ENCODE measurements around the gene POLD2. TPM values are rescaled to one million over a fixed set of nuclear protein-coding genes. Genes with fewer than 3 reads are reported as not detected.

The POLD2 gene
- total and polyA plus RNA-seq, 2 donors (not counting 3 experiments of a cell fraction or from before 2014, with no cell fraction given), result 96.5 to 122 TPM

DNA sequence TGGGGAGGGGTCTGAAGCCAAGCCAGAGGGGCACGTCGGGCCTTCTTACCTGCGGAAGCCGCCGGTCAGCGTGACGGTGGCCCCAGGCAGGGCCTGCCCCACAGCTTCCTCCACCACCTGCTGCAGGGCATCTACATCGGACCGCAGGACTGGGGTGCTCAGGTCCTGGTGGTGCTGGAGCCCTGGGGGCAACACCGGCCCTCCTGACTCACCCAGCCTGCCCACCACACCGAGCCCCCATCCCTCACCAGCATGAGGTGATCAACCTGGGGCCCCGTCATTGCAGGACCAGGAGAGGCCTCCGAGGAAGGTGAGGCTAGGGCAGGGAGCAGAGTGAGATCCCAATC, 49.0 kb downstream of the POLD2 start:
- DNase-seq (ENCODE audit: low read depth, low spot score), result no peak
- Histone ChIP-seq H3K9me1 (replicated peaks; ENCODE audit: control insufficient read depth, extremely low read depth, insufficient read depth, low read length) (no peaks in the 10 kb centered on the region), H3K27me3 (ENCODE audit: control insufficient read depth in 2 of 2, insufficient read depth in 2 of 2, low read length in 2 of 2) (no peaks in the 10 kb centered on the region), H3K27ac (ENCODE audit: insufficient read depth, low read depth, low read length) (peak overlapping the region; percentile 95), H3K9me3 (replicated peaks; ENCODE audit: control insufficient read depth, insufficient read depth, low read length) (no peaks in the 10 kb centered on the region), H3K79me2 (ENCODE audit: control insufficient read depth, insufficient read depth, low read length) (no peaks in the 10 kb centered on the region), H3K9ac (replicated peaks; ENCODE audit: extremely low read depth, insufficient read depth, low read length) (peak overlapping the region; percentile 57), H3K4me3 (replicated peaks in 1 of 3; ENCODE audit: insufficient read depth in 1 of 3, low read depth in 1 of 3, low read length in 3 of 3) (no peak overlapping the region), H3K4me2 (ENCODE audit: insufficient read depth, low read length) (peak overlapping the region; percentile 23), H4K20me1 (replicated peaks; ENCODE audit: control insufficient read depth, extremely low read depth, insufficient read depth, low read length) (no peaks in the 10 kb centered on the region), H3K36me3 (ENCODE audit: control insufficient read depth in 2 of 2, extremely low read depth in 1 of 2, insufficient read depth in 2 of 2, low read length in 2 of 2) (peaks cover 0 to 19% of the 10 kb centered on the region in 2 experiments), H2AFZ (ENCODE audit: low read depth, low read length) (peak overlapping the region; percentile 30), H3K4me1 (ENCODE audit: control insufficient read depth, extremely low read depth, insufficient read depth, low read length) (peaks cover 27% of the 10 kb centered on the region)
- intact Hi-C loops (cut with micrococcal nuclease), result loop anchor here (5.0 kb wide), 2 partner anchors 183 to 418 kb away; partner anchors contain the start of gene NUDCD3
- no peak for FAIRE-seq
- BruUV-seq (replicated peaks), result TSS peak; percentile 88
- CTCF ChIA-PET, result interaction anchor here (1.3 kb wide), 2 partner anchors 9 to 15 kb away, joined by 3 to 4 read pairs; partner anchors contain the start of gene PGAM2
- POLR2A ChIA-PET, result no interaction called here
- dilution Hi-C loops (cut with MboI; ENCODE audit: extremely low pct_ligation_motif_present, low sequenced_read_pairs), result no loop called here
- no peak for TF ChIP-seq MYC (IDR thresholded peaks at IDR 0.05; ENCODE audit: low read depth, low read length)
- TF ChIP-seq, protein P1, sequence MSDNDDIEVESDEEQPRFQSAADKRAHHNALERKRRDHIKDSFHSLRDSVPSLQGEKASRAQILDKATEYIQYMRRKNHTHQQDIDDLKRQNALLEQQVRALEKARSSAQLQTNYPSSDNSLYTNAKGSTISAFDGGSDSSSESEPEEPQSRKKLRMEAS (IDR thresholded peaks at IDR 0.05; ENCODE audit: insufficient read depth, insufficient read length), result no peak
- TF ChIP-seq, protein P2, sequence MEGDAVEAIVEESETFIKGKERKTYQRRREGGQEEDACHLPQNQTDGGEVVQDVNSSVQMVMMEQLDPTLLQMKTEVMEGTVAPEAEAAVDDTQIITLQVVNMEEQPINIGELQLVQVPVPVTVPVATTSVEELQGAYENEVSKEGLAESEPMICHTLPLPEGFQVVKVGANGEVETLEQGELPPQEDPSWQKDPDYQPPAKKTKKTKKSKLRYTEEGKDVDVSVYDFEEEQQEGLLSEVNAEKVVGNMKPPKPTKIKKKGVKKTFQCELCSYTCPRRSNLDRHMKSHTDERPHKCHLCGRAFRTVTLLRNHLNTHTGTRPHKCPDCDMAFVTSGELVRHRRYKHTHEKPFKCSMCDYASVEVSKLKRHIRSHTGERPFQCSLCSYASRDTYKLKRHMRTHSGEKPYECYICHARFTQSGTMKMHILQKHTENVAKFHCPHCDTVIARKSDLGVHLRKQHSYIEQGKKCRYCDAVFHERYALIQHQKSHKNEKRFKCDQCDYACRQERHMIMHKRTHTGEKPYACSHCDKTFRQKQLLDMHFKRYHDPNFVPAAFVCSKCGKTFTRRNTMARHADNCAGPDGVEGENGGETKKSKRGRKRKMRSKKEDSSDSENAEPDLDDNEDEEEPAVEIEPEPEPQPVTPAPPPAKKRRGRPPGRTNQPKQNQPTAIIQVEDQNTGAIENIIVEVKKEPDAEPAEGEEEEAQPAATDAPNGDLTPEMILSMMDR (IDR thresholded peaks at IDR 0.05; ENCODE audit: extremely low read depth in 1 of 2, insufficient read depth in 1 of 2, low read depth in 1 of 2, low read length in 2 of 2), result no peak
- no peak for TF ChIP-seq POLR2A (IDR thresholded peaks at IDR 0.05; ENCODE audit: low read depth, low read length)
- no peak for TF ChIP-seq EZH2 (IDR thresholded peaks at IDR 0.05; ENCODE audit: borderline replicate concordance, low read depth, low read length, severe bottlenecking)
- no peak for TF ChIP-seq FOS (IDR thresholded peaks at IDR 0.05; ENCODE audit: borderline replicate concordance, insufficient read depth, low read length)
- no peak for TF ChIP-seq GATA2 (IDR thresholded peaks at IDR 0.05; ENCODE audit: insufficient read depth, insufficient read length, low read depth, low read length)
- no peak for TF ChIP-seq JUN (IDR thresholded peaks at IDR 0.05; ENCODE audit: borderline replicate concordance, insufficient read depth, insufficient read length, low read depth)
- no peak for TF ChIP-seq POLR2AphosphoS5 (IDR thresholded peaks at IDR 0.05; ENCODE audit: insufficient read depth, low read depth, low read length)
